Cardiac muscle cell (in vitro differentiated cells and primary cell): ENCODE results near the gene TAS2R38. TPM values are rescaled to one million over a fixed set of nuclear protein-coding genes. Genes with fewer than 3 reads are reported as not detected.
"Not testable (repeated sequence)": the region's sequence is repeated elsewhere in the genome, so short reads cannot be mapped to it uniquely, and the experiment has no call there.

Experiments
- DNase-seq, 2 donors: peaks; one replicate each; pipeline versions ENCODE4 v3.0.0 to v3.0.0-alpha.2; 2010 to 2017; ENCODE audit warnings: low read depth in 1 of 2, low spot score in 1 of 2
- H3K27ac ChIP-seq: fragments of 200-600 bp; sonication (generic); 2 replicates; pipeline ENCODE4 v1.5.1; 2016
- H3K27me3 ChIP-seq: fragments of 200-600 bp; sonication (generic); 2 replicates; pipeline ENCODE4 v1.6.0; 2016; ENCODE audit warnings: control low read depth
- H3K36me3 ChIP-seq: fragments of 200-600 bp; sonication (generic); 2 replicates; pipeline ENCODE4 v1.5.1; 2016; ENCODE audit warnings: control low read depth
- H3K4me1 ChIP-seq: fragments of 200-600 bp; sonication (generic); 2 replicates; pipeline ENCODE4 v1.8.1; 2017; ENCODE audit warnings: low read depth, mild to moderate bottlenecking, mixed run types
- H3K4me3 ChIP-seq: fragments of 200-600 bp; sonication (generic); 2 replicates; pipeline ENCODE4 v1.5.1; 2016; ENCODE audit warnings: mild to moderate bottlenecking
- H3K9me3 ChIP-seq: fragments of 200-600 bp; sonication (generic); 2 replicates; pipeline ENCODE4 v1.5.1; 2017; ENCODE audit warnings: low read depth, mild to moderate bottlenecking, control low read depth
- polyA plus RNA-seq: library from polyadenylated mRNA; unstranded; fragments of >200 nt; fragmentation: Nextera tagmentation; extraction: Ambion mirVana; gene quantifications from 2 replicates; pipeline ENCODE4 v1.2.1, GENCODE V29; 2016
- total RNA-seq: library from RNA; depleted of rRNA; stranded (reverse); fragments of >200 nt; gene quantifications from 2 replicates; pipeline ENCODE4 v1.2.3, GENCODE V29; 2016
- TF ChIP-seq, protein P1 (sequence below): IDR thresholded peaks from 2 replicates; pipeline ENCODE4 v1.5.1; 2012; ENCODE audit warnings: low read depth, mild to moderate bottlenecking, low read length

TAS2R38 gene
- total and polyA plus RNA-seq, 2 experiments from 2014 or later: not detected

DNA sequence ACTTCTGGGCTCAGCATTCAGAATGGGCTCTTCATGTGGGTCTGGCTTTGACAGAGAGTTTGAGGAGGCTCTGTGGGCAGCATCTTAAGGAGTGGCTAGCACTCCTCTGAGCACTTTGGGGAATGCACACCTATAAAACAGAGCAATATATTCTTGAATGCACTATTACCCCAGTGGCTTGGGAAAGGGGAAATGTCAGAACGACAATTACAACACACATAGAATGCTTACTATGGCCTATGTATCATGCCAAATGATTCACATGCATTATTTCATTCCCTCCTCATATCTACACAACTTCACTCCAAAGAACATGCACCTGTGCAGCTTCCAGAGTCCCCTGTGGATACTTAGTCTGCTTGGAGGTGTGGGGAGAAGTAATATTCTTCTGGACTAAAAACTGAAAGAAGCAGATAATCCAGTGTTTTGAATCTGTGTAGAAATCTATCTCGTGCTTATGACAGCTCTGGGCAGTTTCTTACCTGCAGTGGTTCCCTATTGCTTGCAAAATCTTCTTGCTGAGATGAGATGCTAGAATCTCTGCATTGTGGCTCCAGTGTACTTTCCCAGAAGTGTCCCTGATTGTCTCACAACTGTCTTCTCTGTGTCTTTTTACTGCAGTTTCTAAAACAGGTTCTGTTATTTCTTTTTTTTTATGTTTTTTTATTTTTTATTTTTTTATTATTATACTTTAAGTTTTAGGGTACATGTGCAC lies 16.6 kb upstream of the TAS2R38 start:
- TF ChIP-seq, protein P1, sequence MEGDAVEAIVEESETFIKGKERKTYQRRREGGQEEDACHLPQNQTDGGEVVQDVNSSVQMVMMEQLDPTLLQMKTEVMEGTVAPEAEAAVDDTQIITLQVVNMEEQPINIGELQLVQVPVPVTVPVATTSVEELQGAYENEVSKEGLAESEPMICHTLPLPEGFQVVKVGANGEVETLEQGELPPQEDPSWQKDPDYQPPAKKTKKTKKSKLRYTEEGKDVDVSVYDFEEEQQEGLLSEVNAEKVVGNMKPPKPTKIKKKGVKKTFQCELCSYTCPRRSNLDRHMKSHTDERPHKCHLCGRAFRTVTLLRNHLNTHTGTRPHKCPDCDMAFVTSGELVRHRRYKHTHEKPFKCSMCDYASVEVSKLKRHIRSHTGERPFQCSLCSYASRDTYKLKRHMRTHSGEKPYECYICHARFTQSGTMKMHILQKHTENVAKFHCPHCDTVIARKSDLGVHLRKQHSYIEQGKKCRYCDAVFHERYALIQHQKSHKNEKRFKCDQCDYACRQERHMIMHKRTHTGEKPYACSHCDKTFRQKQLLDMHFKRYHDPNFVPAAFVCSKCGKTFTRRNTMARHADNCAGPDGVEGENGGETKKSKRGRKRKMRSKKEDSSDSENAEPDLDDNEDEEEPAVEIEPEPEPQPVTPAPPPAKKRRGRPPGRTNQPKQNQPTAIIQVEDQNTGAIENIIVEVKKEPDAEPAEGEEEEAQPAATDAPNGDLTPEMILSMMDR: no peak
- H3K27me3 ChIP-seq: no peaks in the 10 kb centered on the region
- H3K9me3 ChIP-seq: no peaks in the 10 kb centered on the region
- no peaks in the 10 kb centered on the region for H3K4me1 ChIP-seq
- no peaks in the 10 kb centered on the region for H3K36me3 ChIP-seq
- no peak overlapping the region for H3K4me3 ChIP-seq
- H3K27ac ChIP-seq: no peak overlapping the region
- DNase-seq: no peak

- not testable (repeated sequence) for H3K4me1 ChIP-seq
Measured at GRCh38 chr7:141987803-141988202, 14.2 kb upstream of the TAS2R38 start.

DNA sequence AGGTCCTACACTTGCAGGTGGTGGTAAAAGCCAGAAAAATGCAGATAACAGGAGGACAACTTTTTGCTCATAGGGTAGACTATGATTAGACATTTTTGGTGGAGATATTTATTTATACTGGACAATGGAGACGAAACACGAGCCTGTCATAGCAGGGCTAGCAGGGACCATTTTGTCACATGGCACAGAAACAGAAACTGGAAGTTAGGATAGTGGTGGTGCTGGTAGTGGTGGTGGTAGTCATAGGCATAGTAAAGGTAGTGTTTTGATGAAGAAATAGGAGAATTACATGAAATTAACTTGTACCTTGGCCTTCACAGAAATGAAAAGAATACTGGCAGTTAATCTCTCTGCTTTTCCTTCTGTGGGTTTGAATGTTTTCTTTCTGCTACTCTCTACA lies 13.3 kb upstream of the TAS2R38 start:
- Histone ChIP-seq H3K27me3 (no peaks in the 10 kb centered on the region), H3K4me1 (no peaks in the 10 kb centered on the region), H3K4me3 (no peak overlapping the region), H3K36me3 (no peaks in the 10 kb centered on the region), H3K27ac (no peak overlapping the region), H3K9me3 (no peaks in the 10 kb centered on the region)
- DNase-seq: no peak
- TF ChIP-seq, protein P1: no peak

More at GRCh38 chr7:141987803-141988202, 14.2 kb upstream of the TAS2R38 start:
- not testable (repeated sequence) for H3K27ac ChIP-seq, H3K36me3 ChIP-seq, H3K9me3 ChIP-seq, H3K27me3 ChIP-seq, H3K4me3 ChIP-seq, DNase-seq

DNA sequence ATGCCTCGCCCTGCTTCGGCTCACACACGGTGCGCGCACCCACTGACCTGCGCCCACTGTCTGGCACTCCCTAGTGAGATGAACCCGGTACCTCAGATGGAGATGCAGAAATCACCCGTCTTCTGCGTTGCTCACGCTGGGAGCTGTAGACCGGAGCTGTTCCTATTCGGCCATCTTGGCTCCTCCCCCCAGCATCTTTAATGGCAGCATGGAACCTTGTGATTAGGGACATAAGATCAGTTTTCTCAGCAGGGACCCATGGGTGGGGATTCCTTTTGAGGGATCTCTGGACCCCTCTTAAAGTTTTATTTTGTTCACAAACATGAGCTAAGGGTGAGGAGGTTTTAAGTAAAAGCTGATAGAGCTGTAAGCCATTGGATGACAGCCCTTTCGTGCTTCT lies 12.4 kb upstream of the TAS2R38 start:
- not testable (repeated sequence) for H3K4me1 ChIP-seq, H3K36me3 ChIP-seq, H3K27ac ChIP-seq, H3K9me3 ChIP-seq, H3K4me3 ChIP-seq, DNase-seq, H3K27me3 ChIP-seq

- H3K4me1 ChIP-seq: no peaks in the 10 kb centered on the region
- no peaks in the 10 kb centered on the region for H3K36me3 ChIP-seq
- TF ChIP-seq, protein P1: no peak
- H3K9me3 ChIP-seq: no peaks in the 10 kb centered on the region
- DNase-seq: no peak
- no peak overlapping the region for H3K27ac ChIP-seq
- H3K27me3 ChIP-seq: no peaks in the 10 kb centered on the region
- no peak overlapping the region for H3K4me3 ChIP-seq
Measured at GRCh38 chr7:141979568-141979967, 6.0 kb upstream of the TAS2R38 start.

GRCh38 chr7:141978351-141978750 lies 4.8 kb upstream of the TAS2R38 start:
- H3K27ac ChIP-seq: no peak overlapping the region
- no peaks in the 10 kb centered on the region for H3K9me3 ChIP-seq
- DNase-seq: no peak
- no peak overlapping the region for H3K4me3 ChIP-seq
- TF ChIP-seq, protein P1: no peak
- no peaks in the 10 kb centered on the region for H3K4me1 ChIP-seq
- H3K36me3 ChIP-seq: no peaks in the 10 kb centered on the region
- H3K27me3 ChIP-seq: no peaks in the 10 kb centered on the region
